T-helper 17 cell (primary cell): ENCODE results near the gene ARL15. TPM values are rescaled to one million over a fixed set of nuclear protein-coding genes. Genes with fewer than 3 reads are reported as not detected.

Source experiments
- ATAC-seq: fragments of 150-1000 bp; cut with Tn5 transposase; 2 replicates; pipeline ENCODE4 v1.10.0; 2021; ENCODE audit warnings: mild to moderate bottlenecking, moderate library complexity
- DNase-seq, 3 donors: peaks; one replicate each; pipeline versions ENCODE4 v3.0.0 to v3.0.0-alpha.2; 2020 to 2021
- H3K9me3 ChIP-seq: one replicate; pipeline ENCODE4 v1.7.0; 2013; ENCODE audit warnings: low read length, mild to moderate bottlenecking; ENCODE audit not compliant: control insufficient read depth, poor library complexity, severe bottlenecking
- H3K27ac Mint-ChIP-seq: one replicate; pipeline ENCODE4 v1.8.0; 2022; ENCODE audit warnings: mild to moderate bottlenecking, moderate library complexity, mixed read lengths
- H3K27me3 Mint-ChIP-seq: one replicate; pipeline ENCODE4 v1.8.0; 2022; ENCODE audit warnings: mixed read lengths
- H3K36me3 Mint-ChIP-seq: one replicate; pipeline ENCODE4 v1.8.0; 2022; ENCODE audit warnings: low read depth, mixed read lengths
- H3K4me1 Mint-ChIP-seq: one replicate; pipeline ENCODE4 v1.8.0; 2022; ENCODE audit warnings: mild to moderate bottlenecking, mixed read lengths
- H3K4me3 Mint-ChIP-seq: one replicate; pipeline ENCODE4 v1.8.0; 2022; ENCODE audit warnings: mild to moderate bottlenecking, moderate library complexity, mixed read lengths
- total RNA-seq, 4 donors: library from RNA in 2 of 4; stranded (reverse) in 2 of 4; gene quantifications; one replicate each; pipeline ENCODE4 v1.2.3 and lab custom pipeline; 2022 to 2026

Gene ARL15
- total RNA-seq, 2 donors from 2014 or later = 17.7 to 24.6 TPM

GRCh38 chr5:53929152-53929551, 381.2 kb downstream of the ARL15 start:
- DNase-seq (no peak), ATAC-seq (no peak)
- H3K27me3 Mint-ChIP-seq = no peaks in the 10 kb centered on the region
- no peaks in the 10 kb centered on the region for H3K4me1 Mint-ChIP-seq
- H3K9me3 ChIP-seq = no peaks in the 10 kb centered on the region
- H3K4me3 Mint-ChIP-seq = no peak overlapping the region
- no peak overlapping the region for H3K27ac Mint-ChIP-seq
- H3K36me3 Mint-ChIP-seq = no peaks in the 10 kb centered on the region

- H3K9me3 ChIP-seq = no peaks in the 10 kb centered on the region
- ATAC-seq (no peak), DNase-seq (no peak)
- no peak overlapping the region for H3K4me3 Mint-ChIP-seq
- no peaks in the 10 kb centered on the region for H3K36me3 Mint-ChIP-seq
- H3K4me1 Mint-ChIP-seq = no peaks in the 10 kb centered on the region
- no peak overlapping the region for H3K27ac Mint-ChIP-seq
- H3K27me3 Mint-ChIP-seq = no peaks in the 10 kb centered on the region
These were observed 381.7 kb downstream of the ARL15 start for GRCh38 chr5:53928641-53929040.

- H3K4me1 Mint-ChIP-seq = no peaks in the 10 kb centered on the region
- ATAC-seq (no peak), DNase-seq (no peak)
- no peak overlapping the region for H3K27ac Mint-ChIP-seq
- H3K27me3 Mint-ChIP-seq = no peaks in the 10 kb centered on the region
- H3K9me3 ChIP-seq = no peaks in the 10 kb centered on the region
- H3K4me3 Mint-ChIP-seq = no peak overlapping the region
- H3K36me3 Mint-ChIP-seq = no peaks in the 10 kb centered on the region
These were observed 382.6 kb downstream of the ARL15 start for GRCh38 chr5:53927668-53928247.

GRCh38 chr5:53926026-53926425, 384.3 kb downstream of the ARL15 start:
- DNase-seq = no peak
- Mint-ChIP-seq H3K27ac (no peak overlapping the region), H3K36me3 (no peaks in the 10 kb centered on the region), H3K4me3 (no peak overlapping the region), H3K27me3 (no peaks in the 10 kb centered on the region), H3K4me1 (no peaks in the 10 kb centered on the region)
- H3K9me3 ChIP-seq = no peaks in the 10 kb centered on the region
- no peak for ATAC-seq

GRCh38 chr5:53924392-53924791, 386.0 kb downstream of the ARL15 start:
- no peaks in the 10 kb centered on the region for H3K36me3 Mint-ChIP-seq
- DNase-seq (no peak), ATAC-seq (no peak)
- H3K9me3 ChIP-seq = no peaks in the 10 kb centered on the region
- H3K4me1 Mint-ChIP-seq = no peaks in the 10 kb centered on the region
- no peak overlapping the region for H3K27ac Mint-ChIP-seq
- H3K4me3 Mint-ChIP-seq = no peak overlapping the region
- H3K27me3 Mint-ChIP-seq = no peaks in the 10 kb centered on the region

DNA sequence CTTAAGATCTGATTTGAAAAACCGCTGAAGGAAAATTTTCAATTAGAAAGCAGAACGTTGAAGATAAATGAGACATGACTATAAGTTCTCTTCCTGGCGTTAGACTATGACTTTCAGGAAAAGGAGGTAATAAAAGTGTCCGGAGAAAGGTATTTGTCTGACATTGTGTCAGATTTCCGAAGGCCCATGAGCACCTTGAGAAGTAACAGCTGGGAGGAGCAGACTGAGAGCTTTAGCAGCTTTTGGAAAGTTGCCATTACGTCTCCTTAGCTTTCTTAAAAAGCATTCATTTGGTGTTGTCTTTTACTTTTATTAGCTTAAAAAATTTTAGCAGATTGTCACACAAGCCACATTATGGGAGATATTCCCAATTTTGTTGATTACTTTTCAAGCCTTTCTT, 386.4 kb downstream of the ARL15 start:
- Mint-ChIP-seq H3K27ac (no peak overlapping the region), H3K36me3 (no peaks in the 10 kb centered on the region), H3K4me1 (no peaks in the 10 kb centered on the region), H3K4me3 (no peak overlapping the region), H3K27me3 (no peaks in the 10 kb centered on the region)
- ATAC-seq (no peak), DNase-seq (no peak)
- H3K9me3 ChIP-seq = no peaks in the 10 kb centered on the region

GRCh38 chr5:53922508-53923498, 387.6 kb downstream of the ARL15 start:
- Mint-ChIP-seq H3K27ac (no peak overlapping the region), H3K27me3 (no peaks in the 10 kb centered on the region), H3K4me3 (no peak overlapping the region), H3K4me1 (no peaks in the 10 kb centered on the region), H3K36me3 (no peaks in the 10 kb centered on the region)
- DNase-seq (no peak), ATAC-seq (no peak)
- no peaks in the 10 kb centered on the region for H3K9me3 ChIP-seq

- H3K27ac Mint-ChIP-seq = no peak overlapping the region
- peaks cover 2% of the 10 kb centered on the region for H3K36me3 Mint-ChIP-seq
- DNase-seq = no peak
- ATAC-seq = no peak
- no peak overlapping the region for H3K4me3 Mint-ChIP-seq
- H3K9me3 ChIP-seq = no peaks in the 10 kb centered on the region
- no peaks in the 10 kb centered on the region for H3K27me3 Mint-ChIP-seq
- H3K4me1 Mint-ChIP-seq = no peaks in the 10 kb centered on the region
These were observed 392.5 kb downstream of the ARL15 start for GRCh38 chr5:53917826-53918225.

DNA sequence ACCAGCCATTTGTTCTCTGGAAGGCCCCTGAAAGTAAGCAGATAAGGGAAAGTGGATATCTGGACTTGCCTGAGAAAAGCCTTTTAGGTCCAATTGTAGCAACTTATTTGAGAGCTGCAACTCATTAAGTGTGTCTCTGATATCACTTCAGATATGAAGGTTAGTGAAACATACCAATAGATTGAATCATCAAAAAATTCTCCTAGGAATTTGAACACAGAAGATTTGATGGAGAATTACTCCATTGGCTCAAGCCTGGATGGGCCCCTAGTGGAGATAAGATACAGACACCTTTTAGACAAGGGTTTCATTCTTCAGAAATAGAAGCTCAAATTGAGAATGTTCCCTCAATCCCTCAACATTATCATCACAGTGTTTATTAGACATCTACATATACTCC, 393.3 kb downstream of the ARL15 start:
- Mint-ChIP-seq H3K27me3 (no peaks in the 10 kb centered on the region), H3K27ac (no peak overlapping the region), H3K4me1 (no peaks in the 10 kb centered on the region), H3K36me3 (peaks cover 2% of the 10 kb centered on the region), H3K4me3 (no peak overlapping the region)
- no peak for DNase-seq
- no peak for ATAC-seq
- H3K9me3 ChIP-seq = no peaks in the 10 kb centered on the region

- Mint-ChIP-seq H3K27ac (no peak overlapping the region), H3K4me3 (no peak overlapping the region), H3K27me3 (no peaks in the 10 kb centered on the region), H3K4me1 (no peaks in the 10 kb centered on the region), H3K36me3 (peaks cover 4% of the 10 kb centered on the region)
- DNase-seq (no peak), ATAC-seq (no peak)
- no peaks in the 10 kb centered on the region for H3K9me3 ChIP-seq
These were observed 395.3 kb downstream of the ARL15 start for GRCh38 chr5:53915120-53915519.

DNA sequence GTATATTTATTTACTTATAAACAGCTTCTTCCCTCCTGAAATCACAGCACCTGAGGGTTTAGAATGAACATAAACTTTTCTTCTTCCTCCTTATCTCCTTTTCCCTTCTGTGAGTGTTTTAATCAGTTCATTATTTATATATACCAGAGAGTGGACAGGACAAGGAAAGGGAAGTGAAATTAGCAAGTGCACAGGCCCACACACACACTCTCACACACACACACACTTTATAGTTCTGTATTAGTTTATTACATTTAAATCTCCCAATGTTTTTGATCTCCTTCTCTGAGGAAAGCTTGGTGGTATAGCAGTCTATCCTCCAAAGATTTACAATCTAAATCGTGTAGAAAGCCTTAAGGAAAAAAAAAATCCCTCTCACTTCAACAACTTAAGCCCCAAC, 396.4 kb downstream of the ARL15 start:
- DNase-seq = no peak
- no peak for ATAC-seq
- no peaks in the 10 kb centered on the region for H3K9me3 ChIP-seq
- Mint-ChIP-seq H3K4me3 (no peak overlapping the region), H3K36me3 (peaks cover 4% of the 10 kb centered on the region), H3K27me3 (no peaks in the 10 kb centered on the region), H3K4me1 (no peaks in the 10 kb centered on the region), H3K27ac (no peak overlapping the region)

- H3K4me1 Mint-ChIP-seq = no peaks in the 10 kb centered on the region
- H3K9me3 ChIP-seq = no peaks in the 10 kb centered on the region
- no peak overlapping the region for H3K27ac Mint-ChIP-seq
- H3K27me3 Mint-ChIP-seq = no peaks in the 10 kb centered on the region
- H3K4me3 Mint-ChIP-seq = no peak overlapping the region
- H3K36me3 Mint-ChIP-seq = peaks cover 2% of the 10 kb centered on the region
- DNase-seq = no peak
- no peak for ATAC-seq
These were observed 401.6 kb downstream of the ARL15 start for GRCh38 chr5:53908757-53909156.

GRCh38 chr5:53907827-53908226, 402.5 kb downstream of the ARL15 start:
- ATAC-seq = no peak
- H3K36me3 Mint-ChIP-seq = peaks cover 2% of the 10 kb centered on the region
- H3K9me3 ChIP-seq = no peaks in the 10 kb centered on the region
- no peaks in the 10 kb centered on the region for H3K4me1 Mint-ChIP-seq
- DNase-seq = no peak
- no peak overlapping the region for H3K4me3 Mint-ChIP-seq
- no peak overlapping the region for H3K27ac Mint-ChIP-seq
- H3K27me3 Mint-ChIP-seq = no peaks in the 10 kb centered on the region

GRCh38 chr5:53906736-53907135, 403.6 kb downstream of the ARL15 start:
- no peak for DNase-seq
- H3K27ac Mint-ChIP-seq = no peak overlapping the region
- H3K9me3 ChIP-seq = no peaks in the 10 kb centered on the region
- H3K4me3 Mint-ChIP-seq = no peak overlapping the region
- H3K36me3 Mint-ChIP-seq = peaks cover 2% of the 10 kb centered on the region
- ATAC-seq = no peak
- H3K4me1 Mint-ChIP-seq = no peaks in the 10 kb centered on the region
- H3K27me3 Mint-ChIP-seq = no peaks in the 10 kb centered on the region
